KMS-11 (cell line): ENCODE measurements around the gene NAPB.

Experiments
- H2AFZ ChIP-seq: fragments of 200-600 bp; sonication (generic); 2 replicates; pipeline ENCODE4 v1.6.1; 2016; ENCODE audit warnings: antibody characterized with exemption, mixed run types, low read depth
- H3K27ac ChIP-seq: fragments of 200-600 bp; sonication (generic); 2 replicates; pipeline ENCODE4 v1.6.1; 2016; ENCODE audit warnings: mild to moderate bottlenecking, mixed run types
- H3K27me3 ChIP-seq: fragments of 200-600 bp; sonication (generic); 2 replicates; pipeline ENCODE4 v1.6.1; 2017; ENCODE audit warnings: mild to moderate bottlenecking, low read depth, mixed run types, moderate library complexity; ENCODE audit not compliant: insufficient read depth
- H3K36me3 ChIP-seq: fragments of 200-600 bp; sonication (generic); 2 replicates; pipeline ENCODE4 v1.6.1; 2017; ENCODE audit warnings: mild to moderate bottlenecking, mixed run types; ENCODE audit not compliant: insufficient read depth
- H3K4me1 ChIP-seq: fragments of 200-600 bp; sonication (generic); 2 replicates; pipeline ENCODE4 v1.6.1; 2016; ENCODE audit warnings: mild to moderate bottlenecking, low read depth, mixed run types; ENCODE audit not compliant: poor library complexity, severe bottlenecking
- H3K4me2 ChIP-seq: fragments of 200-600 bp; sonication (generic); 2 replicates; pipeline ENCODE4 v1.7.0; 2016; ENCODE audit warnings: mild to moderate bottlenecking, mixed run types
- H3K4me3 ChIP-seq: fragments of 200-600 bp; sonication (generic); IDR thresholded peaks from 2 replicates; pipeline ENCODE4 v1.6.1; 2017; ENCODE audit warnings: low read depth, low read length, mixed read lengths; ENCODE audit not compliant: insufficient read depth
- H3K79me2 ChIP-seq: fragments of 200-600 bp; sonication (generic); 2 replicates; pipeline ENCODE4 v1.6.1; 2016; ENCODE audit warnings: low read depth, mixed run types; ENCODE audit not compliant: insufficient read depth
- H3K9ac ChIP-seq: fragments of 200-600 bp; sonication (generic); 2 replicates; pipeline ENCODE4 v1.6.1; 2016; ENCODE audit warnings: mild to moderate bottlenecking, mixed run types
- H4K20me1 ChIP-seq: fragments of 200-600 bp; sonication (generic); 2 replicates; pipeline ENCODE4 v1.6.1; 2016; ENCODE audit warnings: mild to moderate bottlenecking, mixed run types; ENCODE audit not compliant: insufficient read depth
- CTCF ChIP-seq: fragments of 200-600 bp; sonication (generic); conservative IDR thresholded peaks from 2 replicates; pipeline ENCODE4 v1.6.1; 2017; ENCODE audit warnings: low read depth, mild to moderate bottlenecking, antibody characterized with exemption, low read length, moderate library complexity, mixed read lengths

NAPB gene

GRCh38 chr20:23379772-23380171 lies 41.5 kb downstream of the NAPB start:
- TF ChIP-seq CTCF = no peak
- Histone ChIP-seq H3K27me3 (no peaks in the 10 kb centered on the region), H2AFZ (no peak overlapping the region), H3K4me3 (no peak overlapping the region), H3K27ac (no peak overlapping the region), H3K4me2 (no peak overlapping the region), H4K20me1 (no peaks in the 10 kb centered on the region), H3K9ac (no peak overlapping the region), H3K79me2 (no peaks in the 10 kb centered on the region), H3K36me3 (no peaks in the 10 kb centered on the region), H3K4me1 (no peaks in the 10 kb centered on the region)

GRCh38 chr20:23375827-23376226 lies 45.5 kb downstream of the NAPB start:
- H3K79me2 ChIP-seq = no peaks in the 10 kb centered on the region
- no peak overlapping the region for H3K4me3 ChIP-seq
- H3K27me3 ChIP-seq = no peaks in the 10 kb centered on the region
- TF ChIP-seq CTCF = no peak
- H2AFZ ChIP-seq = no peak overlapping the region
- H3K4me2 ChIP-seq = no peak overlapping the region
- no peaks in the 10 kb centered on the region for H3K4me1 ChIP-seq
- H3K36me3 ChIP-seq = no peaks in the 10 kb centered on the region
- no peak overlapping the region for H3K9ac ChIP-seq
- no peak overlapping the region for H3K27ac ChIP-seq
- no peaks in the 10 kb centered on the region for H4K20me1 ChIP-seq

GRCh38 chr20:23374441-23374840 lies 46.8 kb downstream of the NAPB start:
- no peak for TF ChIP-seq CTCF
- H3K27ac ChIP-seq = no peak overlapping the region
- H3K79me2 ChIP-seq = no peaks in the 10 kb centered on the region
- H3K27me3 ChIP-seq = no peaks in the 10 kb centered on the region
- no peak overlapping the region for H3K4me3 ChIP-seq
- H3K9ac ChIP-seq = no peak overlapping the region
- no peak overlapping the region for H3K4me2 ChIP-seq
- H3K36me3 ChIP-seq = no peaks in the 10 kb centered on the region
- no peaks in the 10 kb centered on the region for H3K4me1 ChIP-seq
- no peak overlapping the region for H2AFZ ChIP-seq
- no peaks in the 10 kb centered on the region for H4K20me1 ChIP-seq

GRCh38 chr20:23371496-23371895 lies 49.8 kb downstream of the NAPB start:
- Histone ChIP-seq H3K27me3 (no peaks in the 10 kb centered on the region), H3K4me3 (no peak overlapping the region), H3K4me1 (peaks cover 14% of the 10 kb centered on the region), H3K79me2 (peaks cover 6% of the 10 kb centered on the region; the same call in 1 of the 2 replicates), H4K20me1 (no peaks in the 10 kb centered on the region), H3K9ac (no peak overlapping the region), H3K36me3 (no peaks in the 10 kb centered on the region), H3K4me2 (no peak overlapping the region), H2AFZ (no peak overlapping the region), H3K27ac (no peak overlapping the region)
- TF ChIP-seq CTCF = no peak

GRCh38 chr20:23370873-23371272 lies 50.4 kb downstream of the NAPB start:
- no peaks in the 10 kb centered on the region for H3K27me3 ChIP-seq
- no peak overlapping the region for H3K27ac ChIP-seq
- TF ChIP-seq CTCF = no peak
- no peaks in the 10 kb centered on the region for H3K36me3 ChIP-seq
- no peak overlapping the region for H2AFZ ChIP-seq
- H3K9ac ChIP-seq = no peak overlapping the region
- H4K20me1 ChIP-seq = no peaks in the 10 kb centered on the region
- peaks cover 11% of the 10 kb centered on the region; the same call in 1 of the 2 replicates for H3K79me2 ChIP-seq
- H3K4me3 ChIP-seq = no peak overlapping the region
- H3K4me2 ChIP-seq = no peak overlapping the region
- H3K4me1 ChIP-seq = peaks cover 21% of the 10 kb centered on the region
